ENCODE data around the gene MRPS2.
"Not testable (repeated sequence)": the region's sequence is repeated elsewhere in the genome, so short reads cannot be mapped to it uniquely, and the experiment has no call there.

MRPS2 gene

DNA sequence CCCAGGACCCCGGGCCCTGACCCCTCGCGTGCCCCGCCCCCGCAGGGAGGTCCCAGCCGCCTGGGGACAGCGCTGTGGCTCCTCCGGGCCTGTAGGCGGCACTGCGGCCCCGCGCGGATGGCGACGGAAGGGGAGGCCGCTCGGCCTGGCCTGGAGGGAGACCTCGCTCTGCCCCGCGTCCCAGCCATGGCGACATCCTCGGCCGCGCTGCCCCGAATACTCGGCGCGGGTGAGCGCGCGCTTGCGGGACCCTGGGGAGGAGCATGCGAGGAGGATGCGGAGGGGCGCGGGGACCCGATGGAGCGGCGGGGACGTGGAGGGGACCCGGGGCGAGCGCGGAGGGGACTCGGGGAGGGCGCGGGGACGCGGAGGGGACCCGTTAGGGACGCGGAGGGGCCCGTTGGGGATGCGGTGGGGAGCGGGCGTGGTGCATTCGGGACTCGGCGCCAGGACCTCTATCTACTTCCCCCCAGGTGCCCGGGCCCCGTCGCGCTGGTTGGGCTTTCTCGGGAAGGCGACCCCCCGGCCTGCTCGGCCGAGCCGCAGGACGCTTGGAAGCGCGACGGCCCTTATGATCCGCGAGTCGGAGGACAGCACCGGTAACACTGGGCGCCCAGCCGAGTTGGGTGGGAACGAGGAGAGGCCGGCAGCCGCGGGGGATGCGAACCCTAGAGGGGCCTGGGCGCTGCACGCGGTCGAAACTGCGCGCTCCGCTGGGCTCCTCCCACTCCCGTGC, at the start of gene MRPS2:
TSS of gene MRPS2 (plus strand) at position 158 of the 736 bp plus-strand sequence. CDS start at position 187, 29 bp downstream.
- DNase-seq, result peak; percentile 43 to 86

- DNase-seq, result no peak
Observed at GRCh38 chr9:135450956-135451355, 49.5 kb upstream of the MRPS2 start.

DNA sequence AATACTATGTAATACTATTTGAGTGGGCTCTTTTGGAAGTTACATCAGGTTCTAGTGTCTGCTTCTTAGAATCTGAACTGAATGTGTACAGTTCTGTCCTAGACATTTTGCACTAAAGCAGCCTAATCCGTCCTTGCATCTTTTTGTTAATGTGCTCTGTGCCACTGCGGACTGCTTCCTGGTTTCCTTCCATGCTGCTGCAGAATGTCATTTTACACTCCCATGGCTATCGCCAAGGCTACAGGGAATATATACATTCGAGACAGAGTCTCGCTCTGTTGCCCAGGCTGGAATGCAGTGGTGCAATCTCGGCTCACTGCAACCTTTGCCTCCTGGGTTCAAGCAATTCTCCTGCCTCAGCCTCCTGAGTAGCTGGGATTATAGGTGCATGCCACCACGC, 48.6 kb upstream of the MRPS2 start:
- DNase-seq, result not testable (repeated sequence)

- DNase-seq, result no peak
Observed at GRCh38 chr9:135454737-135455136, 45.7 kb upstream of the MRPS2 start.

DNA sequence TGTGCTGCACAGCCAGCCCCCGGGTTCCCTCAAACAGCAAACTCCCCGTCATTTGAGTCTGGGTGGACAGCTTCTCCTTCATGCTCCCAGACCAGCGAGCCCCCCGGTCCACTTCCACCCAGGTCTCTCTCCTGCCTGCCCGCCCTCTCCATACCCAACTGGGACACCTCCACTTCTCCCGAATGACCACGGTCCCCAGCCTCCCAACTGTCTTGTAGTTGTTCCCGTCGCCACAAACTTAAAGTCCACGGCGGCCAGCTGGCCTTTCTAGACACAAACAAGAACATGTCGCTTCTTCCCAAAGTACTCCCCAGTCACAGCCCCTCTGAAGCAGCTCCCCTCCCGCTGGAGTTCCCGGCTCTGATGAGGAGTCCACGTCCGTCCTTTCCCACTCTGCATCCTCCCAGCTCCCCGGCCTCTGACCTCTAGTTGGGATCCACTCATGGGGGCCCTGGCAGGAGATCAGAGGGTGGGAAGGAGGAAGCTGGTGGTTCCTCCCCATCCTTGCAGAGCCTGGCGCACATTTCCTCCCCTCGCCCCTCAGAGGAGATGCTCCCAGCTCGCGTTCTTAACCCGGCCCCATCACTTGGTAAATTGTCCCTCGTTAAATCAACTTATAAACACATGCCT, 45.0 kb upstream of the MRPS2 start:
- DNase-seq, result no peak

DNA sequence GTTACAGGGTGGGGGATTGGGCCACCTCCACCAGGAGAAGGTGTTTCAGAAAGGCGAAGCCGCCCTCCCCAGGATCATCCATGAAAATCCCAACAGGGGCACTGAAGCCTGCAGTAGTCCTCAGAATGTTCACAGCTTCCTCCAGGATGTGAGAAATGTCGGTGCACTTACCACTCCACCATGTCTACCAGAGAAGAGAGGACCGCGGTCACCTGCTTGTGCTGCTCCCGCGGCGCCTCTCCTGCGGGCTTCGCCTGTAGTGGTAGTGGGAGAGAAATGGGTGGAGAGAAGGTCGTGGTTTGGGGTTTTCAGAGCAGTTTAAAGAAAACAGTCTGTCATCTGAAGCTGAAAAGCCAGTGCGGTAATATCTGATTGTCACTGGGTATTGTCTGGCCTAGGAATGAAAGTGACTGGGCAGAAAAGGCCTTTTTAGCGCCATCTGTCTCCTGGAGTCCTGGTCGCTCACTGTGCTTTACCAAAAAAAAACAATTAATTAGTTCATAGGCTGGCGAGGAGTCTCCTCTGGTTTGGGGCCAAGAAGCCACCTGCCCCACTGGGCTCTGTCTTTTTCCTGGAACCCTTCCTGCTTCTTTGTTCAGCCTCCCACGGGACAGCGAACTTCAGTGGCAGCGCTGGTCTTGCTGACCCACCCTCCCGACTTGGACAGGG, 43.9 kb upstream of the MRPS2 start:
- DNase-seq, result peak in 1 of 2 experiments; percentile 60

DNA sequence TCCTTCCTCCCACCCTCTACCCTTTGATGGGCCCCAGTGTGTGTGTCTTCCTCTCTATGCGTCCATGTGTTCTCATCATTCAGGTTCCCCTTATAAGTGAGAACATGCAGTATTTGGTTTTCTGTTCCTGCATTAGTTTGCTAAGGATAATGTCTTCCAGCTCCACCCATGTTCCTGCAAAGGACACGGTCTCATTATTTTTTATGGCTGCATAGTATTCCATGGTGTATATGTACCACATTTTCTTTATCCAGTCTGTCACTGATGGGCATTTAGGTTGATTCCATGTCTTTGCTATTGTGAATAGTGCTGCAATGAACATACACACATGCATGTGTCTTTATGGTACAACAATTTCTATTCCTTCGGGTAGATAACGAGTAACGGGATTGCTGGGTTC, 42.0 kb upstream of the MRPS2 start:
- not testable (repeated sequence) for DNase-seq

DNA sequence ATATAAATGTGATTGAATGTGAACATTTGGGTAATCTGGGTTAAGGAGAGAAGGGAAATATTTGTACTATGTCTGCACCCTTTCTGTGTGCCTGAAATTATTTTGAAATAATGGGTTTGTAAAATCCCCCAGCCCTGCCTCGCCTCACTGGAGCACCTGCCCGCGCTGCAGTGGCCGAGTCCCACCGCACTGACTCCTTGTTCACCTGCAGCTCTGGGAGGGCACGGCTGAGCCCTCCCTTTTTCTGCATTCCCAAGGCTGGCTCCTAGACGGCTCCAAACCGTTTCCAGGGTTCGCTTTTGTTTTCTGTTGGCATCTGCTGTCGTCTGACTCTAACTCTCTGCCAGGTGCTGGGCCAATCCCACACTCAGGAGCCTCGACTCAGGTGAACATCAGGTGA, 38.5 kb upstream of the MRPS2 start:
- no peak for DNase-seq

GRCh38 chr9:135463140-135463539, 37.3 kb upstream of the MRPS2 start:
- peak in 1 of 2 experiments; percentile 21 for DNase-seq

DNA sequence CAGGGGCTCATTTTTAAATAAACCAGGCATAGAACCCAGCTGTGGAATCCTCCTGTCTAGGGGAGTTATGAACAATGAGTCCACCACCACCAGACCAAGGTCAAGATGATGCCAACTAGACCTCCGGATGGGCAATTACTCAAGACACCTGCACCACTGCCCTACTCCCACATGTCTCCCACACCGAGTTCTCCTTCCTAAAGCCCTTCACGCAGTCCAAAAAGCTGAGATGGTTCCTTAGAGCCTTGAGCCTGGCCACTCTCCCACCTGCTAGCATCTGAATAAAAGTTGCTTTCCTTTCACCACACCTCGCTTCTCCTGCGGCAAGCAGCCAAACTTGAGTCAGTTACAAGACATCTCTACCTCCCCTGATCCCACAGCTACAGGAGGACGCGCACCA, 36.3 kb upstream of the MRPS2 start:
- no peak for DNase-seq

GRCh38 chr9:135468854-135469521, 31.5 kb upstream of the MRPS2 start:
- DNase-seq, result no peak

- DNase-seq, result no peak
Observed at GRCh38 chr9:135471791-135472640, 28.5 kb upstream of the MRPS2 start.

DNA sequence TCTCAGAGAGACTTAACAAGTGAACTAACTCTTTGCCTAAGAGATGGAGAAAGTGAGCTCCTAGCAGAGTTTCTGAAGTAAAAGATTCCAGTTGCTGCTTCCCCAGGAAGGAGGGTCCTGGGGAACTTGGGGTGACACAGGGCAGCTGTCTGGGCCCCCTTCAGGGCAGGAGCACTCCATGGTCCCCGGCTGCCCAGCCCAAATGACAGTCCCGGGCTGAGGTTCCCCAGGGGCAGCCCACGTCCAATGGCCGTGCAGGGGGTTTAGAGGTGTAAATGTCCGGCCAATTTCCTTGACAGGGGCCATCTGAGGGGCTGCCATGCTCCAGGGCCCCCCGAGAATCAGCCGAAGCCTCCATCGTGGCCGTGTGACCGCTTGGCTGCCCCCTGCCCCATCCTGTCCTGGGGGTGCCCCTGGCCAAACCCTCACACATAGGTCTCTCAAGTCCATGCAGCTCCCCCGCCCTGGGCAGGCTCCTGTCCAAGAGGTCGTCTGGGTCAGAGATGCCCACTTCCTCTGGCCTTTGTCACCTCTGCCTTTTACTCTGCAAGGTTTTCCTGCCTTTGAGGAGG, 26.4 kb upstream of the MRPS2 start:
- no peak for DNase-seq

DNA sequence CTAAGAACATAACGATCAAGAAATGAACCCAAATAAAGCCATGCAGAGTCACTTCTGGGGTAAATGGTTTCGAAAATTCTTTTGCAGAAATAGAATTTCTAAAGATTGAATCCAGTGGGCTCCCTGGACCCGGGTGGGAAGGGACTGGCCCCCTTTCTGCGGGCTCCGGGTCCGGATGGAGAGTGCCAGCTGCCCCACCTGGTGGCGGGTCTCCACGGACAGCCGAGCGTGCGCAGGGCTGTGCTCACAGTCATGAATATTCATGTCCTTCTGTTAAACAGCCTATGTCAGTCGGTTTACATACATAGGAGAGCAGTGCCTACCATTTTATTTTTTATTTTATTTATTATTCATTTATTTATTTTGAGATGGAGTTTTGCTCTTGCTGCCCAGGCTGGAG, 25.6 kb upstream of the MRPS2 start:
- peak; percentile 38 to 84 for DNase-seq

DNA sequence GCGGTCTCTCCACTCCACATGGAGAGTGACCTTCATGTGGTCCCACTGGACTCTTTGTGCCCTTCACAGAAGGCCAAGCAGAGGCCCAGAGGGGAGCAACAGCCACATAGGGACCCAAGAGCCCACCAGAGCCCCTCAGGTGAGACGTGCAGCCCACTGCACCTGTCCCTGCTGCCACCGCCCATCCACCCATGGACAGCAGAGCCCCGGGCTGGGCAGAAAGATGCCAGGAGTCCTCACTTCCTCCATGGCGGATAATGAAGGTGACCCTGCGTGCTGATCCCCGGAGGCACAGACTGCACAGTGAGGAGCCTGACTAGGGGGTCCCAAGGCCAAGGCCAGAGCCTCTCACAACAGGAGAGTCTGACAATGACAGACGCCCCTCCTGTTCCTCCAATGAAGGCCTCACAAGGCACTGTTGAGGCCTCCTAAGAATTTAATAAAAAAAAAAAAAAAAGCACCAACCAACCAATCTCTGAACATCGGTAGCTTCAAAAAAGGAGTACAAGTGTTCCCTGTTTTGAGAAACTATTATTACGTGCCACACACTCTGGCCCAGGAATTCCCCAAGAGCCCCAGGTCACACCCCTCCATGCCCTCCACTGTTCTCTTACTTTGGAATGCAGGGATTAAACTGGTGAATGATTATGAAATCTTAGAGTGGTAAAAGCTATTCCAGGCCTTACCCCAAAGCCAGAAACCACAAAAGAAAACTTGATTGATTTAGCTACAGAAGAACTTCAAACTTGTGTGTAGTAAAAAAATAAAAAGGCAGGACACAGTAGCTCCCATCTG, 23.7 kb upstream of the MRPS2 start:
- DNase-seq, result no peak

GRCh38 chr9:135478191-135478590, 22.3 kb upstream of the MRPS2 start:
- no peak for DNase-seq

- peak in 1 of 2 experiments; percentile 51 for DNase-seq
Observed at GRCh38 chr9:135478829-135479468, 21.5 kb upstream of the MRPS2 start.

DNA sequence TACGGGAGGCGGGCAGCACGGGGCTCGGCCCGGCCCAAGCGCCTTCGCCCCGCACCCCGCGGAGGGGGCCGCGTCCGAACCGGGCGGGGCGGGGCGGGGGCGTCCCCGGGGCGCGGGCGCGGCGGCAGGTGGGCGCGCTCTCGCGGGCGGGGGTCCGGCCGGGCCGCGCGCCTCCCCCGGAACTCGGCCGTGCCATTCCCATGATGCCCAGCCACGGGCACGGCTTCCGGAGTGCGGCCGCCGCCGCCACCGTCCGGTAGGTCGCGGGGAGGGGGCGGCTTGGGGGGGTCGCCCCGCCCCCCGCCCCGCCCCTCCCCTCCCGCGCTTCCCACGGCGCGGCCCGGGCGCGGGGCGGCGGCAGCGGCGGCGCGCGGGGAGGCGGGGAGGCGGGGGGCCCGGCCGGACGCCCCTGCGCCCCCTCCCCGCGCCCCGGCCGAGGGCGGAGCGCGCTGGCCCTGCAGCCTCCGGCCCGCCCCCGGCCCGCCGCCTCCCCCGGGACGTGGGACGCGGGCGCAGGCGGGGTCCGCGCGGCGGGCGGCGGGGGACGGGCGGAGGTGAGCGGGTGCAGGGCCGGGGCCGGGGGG, 20.9 kb upstream of the MRPS2 start, which contains the start of gene PPP1R26:
TSS of gene PPP1R26 (plus strand) at position 314 of the 584 bp plus-strand sequence. CDS start 4,729 bp downstream, outside the sequence.
- peak in 1 of 2 experiments; percentile 57 for DNase-seq

- DNase-seq, result peak in 1 of 2 experiments; percentile 36
Observed at GRCh38 chr9:135480071-135480939, 20.2 kb upstream of the MRPS2 start.
